Measurements from ENCODE around the gene GIN1.
A peak's percentile ranks its signal among the peaks of the same experiment; 100 is the strongest.
"Not testable (repeated sequence)": the region's sequence is repeated elsewhere in the genome, so short reads cannot be mapped to it uniquely, and the experiment has no call there.

The GIN1 gene, protein sequence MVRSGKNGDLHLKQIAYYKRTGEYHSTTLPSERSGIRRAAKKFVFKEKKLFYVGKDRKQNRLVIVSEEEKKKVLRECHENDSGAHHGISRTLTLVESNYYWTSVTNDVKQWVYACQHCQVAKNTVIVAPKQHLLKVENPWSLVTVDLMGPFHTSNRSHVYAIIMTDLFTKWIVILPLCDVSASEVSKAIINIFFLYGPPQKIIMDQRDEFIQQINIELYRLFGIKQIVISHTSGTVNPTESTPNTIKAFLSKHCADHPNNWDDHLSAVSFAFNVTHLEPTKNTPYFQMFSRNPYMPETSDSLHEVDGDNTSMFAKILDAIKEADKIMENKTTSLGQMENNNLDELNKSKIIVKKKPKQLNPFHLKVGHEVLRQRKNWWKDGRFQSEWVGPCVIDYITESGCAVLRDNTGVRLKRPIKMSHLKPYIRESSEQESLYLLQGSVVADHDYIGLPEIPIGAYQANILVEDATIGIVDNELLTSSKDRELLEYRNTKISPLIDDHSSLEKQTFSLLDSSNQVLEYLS

DNA sequence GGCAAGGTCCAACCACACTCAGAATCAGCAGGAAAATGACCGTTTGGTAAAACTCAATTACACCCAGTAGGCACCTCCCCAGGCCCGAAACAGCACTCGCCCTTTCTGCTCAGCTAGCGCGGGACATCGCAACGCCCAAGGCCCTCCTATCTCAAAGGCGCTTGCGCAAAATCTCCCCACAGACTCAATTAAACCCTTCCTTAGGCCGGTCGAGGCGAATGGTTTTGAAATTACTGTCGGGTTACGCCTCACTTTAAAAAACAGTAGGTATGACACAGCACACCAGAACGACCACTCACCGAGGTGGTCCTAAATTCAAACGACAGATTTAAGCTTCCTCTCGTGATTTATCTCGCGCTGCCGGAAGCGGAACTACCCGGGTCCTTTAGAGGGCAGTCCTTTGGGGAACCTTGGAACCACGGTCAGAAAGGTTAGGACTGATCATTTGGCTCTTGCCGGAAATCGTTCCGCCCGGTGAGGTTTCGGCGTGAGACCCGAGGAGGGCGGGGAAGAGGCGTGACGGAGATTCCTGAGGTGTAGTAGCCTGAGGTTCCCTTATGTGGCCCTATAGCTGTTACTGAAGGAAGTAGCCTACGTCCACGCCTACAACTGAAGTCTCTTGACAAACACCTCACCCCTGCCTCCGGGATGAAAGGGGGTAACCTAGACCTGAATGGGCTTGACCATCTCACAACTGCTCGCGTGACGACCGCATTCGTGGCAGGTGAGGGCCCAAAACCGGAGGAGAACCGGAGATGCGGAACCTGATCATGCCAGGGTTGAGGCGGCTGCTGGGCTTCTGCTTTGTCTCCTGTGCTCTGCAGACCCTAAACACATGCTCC, at the start of gene GIN1, which contains the start of gene PPIP5K2:
TSS of gene GIN1 (minus strand) at position 374 of the 842 bp plus-strand sequence. CDS start 11,431 bp downstream, outside the sequence.
TSS of gene PPIP5K2 (plus strand) at position 537 of the 842 bp plus-strand sequence. CDS start 9,289 bp downstream, outside the sequence.
- DNase-seq: peak; percentile 86

DNA sequence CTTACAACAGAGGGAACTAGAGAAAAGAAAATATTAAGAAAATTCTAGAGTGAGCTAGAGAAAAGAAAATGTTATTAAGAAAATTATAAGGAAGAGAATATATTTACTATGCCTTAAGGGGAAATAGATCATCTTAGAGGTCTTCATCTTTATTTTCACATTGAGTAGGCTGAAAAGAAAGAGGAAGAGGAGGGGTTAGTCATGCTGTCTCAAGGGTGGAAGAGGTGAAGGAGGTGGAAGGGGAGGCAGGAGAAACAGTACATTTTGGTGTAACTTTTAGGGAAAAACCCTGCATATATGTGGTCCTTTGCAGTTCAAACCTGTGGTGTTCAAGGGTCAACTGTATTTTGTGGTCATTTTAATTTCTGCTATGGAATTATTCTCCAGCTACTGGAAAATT, 46.8 kb upstream of the GIN1 start:
- DNase-seq: no peak

DNA sequence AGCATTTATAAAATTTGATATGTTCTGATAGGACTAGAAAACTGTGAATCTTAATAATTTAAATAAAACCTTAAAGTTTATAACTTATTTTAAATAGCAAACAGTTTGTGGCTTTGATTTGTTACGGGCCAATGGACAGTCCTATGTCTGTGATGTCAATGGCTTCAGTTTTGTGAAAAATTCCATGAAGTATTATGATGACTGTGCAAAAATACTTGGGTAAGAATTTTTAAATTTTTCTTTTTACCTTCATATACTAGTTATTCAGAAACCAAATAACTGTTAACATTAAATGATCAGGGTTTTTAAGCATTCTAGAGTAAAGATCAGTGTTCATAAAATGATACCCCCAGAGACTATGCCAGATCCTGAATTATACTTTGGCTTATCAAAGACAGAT, 31.2 kb upstream of the GIN1 start:
- no peak for DNase-seq

DNA sequence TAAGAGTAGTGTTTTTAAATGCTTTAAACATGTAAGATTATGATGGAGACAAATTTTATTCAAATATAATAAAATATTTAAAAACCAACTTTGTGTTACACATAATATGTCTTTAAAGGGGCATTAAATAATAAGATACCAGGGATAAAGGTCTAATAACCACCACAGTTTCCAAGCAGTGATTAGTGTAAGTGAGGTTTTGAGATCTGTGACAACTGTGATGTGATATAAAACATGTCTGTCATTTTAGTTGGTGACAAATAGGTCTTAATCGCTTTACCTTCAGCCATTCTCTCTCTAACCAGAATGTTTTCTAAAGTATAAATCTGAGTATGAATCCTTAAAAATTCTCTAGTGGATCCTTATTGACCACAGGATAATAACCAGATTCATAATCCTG, 28.3 kb upstream of the GIN1 start:
- DNase-seq: no peak

DNA sequence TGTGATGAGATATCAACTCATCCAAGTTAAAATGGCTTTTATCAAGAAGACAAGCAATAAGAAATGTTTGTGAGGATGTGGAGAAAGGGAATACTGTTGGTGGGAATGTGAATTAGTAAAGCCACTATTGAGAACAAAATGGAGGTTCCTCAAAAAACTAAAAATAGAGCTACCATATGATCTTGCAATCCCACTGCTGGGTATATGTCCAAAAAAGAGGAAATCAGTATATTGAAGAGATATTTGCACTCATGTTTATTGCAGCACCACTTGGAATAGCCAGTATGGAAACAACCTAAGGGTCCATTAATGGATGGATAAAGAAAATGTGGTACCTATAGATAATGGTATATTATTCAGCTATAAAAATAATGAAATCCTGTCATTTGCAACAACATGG, 25.3 kb upstream of the GIN1 start:
- DNase-seq: no peak

DNA sequence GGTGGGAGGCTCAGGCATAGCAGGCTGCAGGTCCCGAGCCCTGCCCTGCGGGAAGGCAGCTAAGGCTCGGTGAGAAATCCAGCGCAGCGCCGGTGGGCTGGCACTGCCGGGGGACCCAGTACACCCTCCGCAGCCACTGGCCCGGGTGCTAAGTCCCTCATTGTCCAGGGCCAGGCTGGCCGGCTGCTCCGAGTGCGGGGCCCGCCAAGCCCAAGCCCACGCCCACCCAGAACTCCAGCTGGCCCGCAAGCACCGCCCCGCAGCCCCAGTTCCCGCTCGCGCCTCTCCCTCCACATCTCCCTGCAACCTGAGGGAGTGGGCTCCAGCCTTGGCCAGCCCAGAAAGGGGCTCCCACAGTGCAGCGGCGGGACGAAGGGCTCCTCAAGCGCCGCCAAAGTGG, 22.2 kb upstream of the GIN1 start:
- DNase-seq: not testable (repeated sequence)

DNA sequence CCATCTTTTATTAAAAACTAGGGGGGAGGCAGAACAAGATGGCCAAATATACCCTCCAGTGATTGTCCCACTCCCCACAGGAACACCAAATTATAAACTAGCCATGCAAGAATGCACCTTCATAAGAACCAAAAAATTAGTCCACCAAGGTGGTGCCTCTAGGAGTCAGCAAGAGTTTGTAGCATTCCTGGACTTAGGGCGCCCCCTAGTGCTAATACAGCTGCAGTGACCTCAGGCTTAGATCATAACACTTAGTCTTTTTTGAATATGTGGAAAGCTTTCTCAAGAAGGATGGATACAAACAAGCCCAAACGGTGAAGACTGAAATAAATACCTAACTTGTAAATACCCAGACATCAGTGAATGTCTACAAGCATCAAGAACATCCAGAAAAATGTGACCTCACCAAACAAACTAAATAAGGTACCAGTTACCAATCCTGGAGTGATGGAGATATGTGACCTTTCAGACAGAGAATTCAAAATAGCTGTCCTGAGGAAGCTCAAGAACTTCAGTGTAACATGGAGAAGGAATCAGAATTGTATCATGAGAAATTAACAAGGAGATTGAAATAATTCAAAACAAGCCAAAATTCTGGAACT, 19.4 kb upstream of the GIN1 start:
- no peak for DNase-seq

DNA sequence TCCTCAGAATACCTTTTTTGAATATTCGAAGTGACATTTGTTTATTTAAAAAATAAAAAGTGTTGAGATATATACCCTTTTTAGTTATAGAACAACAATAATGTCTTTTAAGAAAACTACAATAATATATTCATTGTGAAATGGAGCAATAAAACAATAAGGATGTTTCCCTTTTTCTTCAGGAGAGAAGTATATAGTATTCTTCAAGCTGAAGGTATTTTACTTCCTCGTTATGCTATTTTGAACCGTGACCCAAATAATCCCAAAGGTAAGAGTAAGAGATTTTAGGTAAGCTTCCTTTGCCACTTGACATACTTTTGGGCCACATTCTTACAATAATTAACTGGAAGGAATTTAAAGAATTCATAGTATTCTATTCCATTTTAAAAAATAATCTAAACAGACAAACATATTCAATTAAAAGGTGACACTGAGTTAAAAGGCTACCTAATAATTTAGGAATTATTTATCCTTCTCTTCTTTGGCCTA, 18.3 kb upstream of the GIN1 start:
- DNase-seq: no peak

DNA sequence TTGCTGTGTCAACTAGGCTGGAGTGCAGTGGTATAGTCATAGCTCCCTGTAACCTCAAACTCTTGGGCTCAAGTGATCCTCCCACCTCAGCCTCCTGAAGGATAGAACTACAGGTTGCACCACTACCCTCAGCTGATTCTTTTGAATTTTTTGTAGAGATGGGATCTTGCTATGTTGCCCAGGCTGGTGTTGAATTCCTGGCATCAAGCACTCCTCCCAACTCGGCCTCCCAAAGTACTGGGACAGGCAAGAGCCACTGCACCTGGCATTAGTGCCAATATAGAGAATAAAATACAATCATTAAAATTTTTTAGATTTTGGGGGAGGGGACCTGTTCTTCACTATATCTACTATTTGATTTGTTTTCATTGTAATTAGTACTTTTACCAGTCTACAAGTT, 15.5 kb upstream of the GIN1 start:
- no peak for DNase-seq

DNA sequence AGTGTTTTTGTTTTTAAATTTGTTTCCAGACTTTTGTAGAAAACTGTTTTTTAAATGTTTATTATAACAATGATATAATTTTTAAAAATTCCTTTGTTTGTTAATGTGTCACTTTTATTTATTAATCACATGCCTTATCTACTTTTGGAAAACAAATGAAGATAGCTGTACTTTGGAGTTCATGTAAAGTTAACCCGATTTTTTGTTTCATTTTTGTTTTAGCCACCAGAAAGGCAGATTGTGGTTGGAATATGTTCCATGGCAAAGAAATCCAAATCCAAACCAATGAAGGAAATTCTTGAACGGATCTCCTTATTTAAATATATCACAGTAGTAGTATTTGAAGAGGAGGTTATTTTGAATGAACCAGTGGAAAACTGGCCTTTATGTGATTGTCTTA, 13.3 kb upstream of the GIN1 start:
- no peak for DNase-seq

DNA sequence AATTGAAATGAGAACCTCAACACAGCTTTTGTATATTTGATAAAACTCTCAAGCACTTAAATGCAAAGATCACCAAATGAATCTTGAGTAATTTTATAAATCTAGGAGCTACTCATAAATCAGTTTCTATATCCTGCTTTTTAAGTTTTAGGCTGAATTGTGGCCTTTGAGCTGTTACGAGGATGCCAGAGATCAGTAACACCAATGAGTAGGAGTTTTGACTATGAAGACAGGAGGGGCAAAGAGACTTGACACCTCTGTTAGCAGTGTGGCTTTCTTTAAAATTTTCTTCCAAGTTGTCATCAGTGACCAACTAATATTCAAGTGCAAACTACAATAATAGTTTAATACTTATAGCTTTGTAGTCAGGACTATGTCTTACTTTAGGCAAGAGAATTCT, 12.7 kb upstream of the GIN1 start:
- DNase-seq: no peak

DNA sequence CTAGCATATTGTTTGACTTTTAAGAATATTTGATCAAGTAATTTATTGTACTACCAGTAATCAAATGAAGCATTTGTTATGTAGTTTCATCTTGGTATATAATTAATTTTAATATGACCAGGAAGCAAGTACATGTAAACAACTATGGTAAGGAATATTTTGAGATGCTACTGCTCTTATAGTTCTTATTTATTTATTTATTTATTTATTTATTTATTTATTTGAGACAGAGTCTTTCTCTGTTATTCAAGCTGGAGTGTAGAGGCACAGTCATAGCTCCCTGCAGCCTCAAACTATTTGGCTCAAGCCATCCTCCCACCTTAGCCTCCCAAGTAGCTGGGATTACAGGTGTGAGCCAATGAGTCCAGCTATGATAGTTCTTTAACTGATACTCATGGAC, 8.3 kb upstream of the GIN1 start:
- no peak for DNase-seq

DNA sequence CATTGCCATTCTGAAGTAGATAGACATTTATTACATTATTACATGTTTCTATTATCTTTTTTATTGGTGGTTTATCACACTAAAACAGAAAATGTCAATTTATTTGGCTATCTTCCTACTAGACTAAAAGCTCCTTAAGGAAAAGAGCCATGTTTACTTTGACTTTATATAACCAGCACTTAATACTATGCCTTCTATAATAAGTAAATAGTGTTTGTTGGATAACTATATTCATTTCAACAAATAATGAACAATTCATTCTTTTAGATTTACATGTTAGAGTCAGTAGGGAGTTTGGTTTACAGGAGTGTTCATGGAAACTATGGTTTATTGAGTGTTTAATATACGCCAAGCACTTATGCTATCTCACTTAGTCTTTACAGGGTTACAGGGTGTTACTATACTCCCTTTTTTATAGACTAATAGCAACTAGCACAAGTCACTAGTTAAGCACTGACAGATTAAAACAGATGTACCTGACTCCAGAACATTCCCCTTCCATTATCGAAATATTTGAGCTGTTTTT, 7.4 kb upstream of the GIN1 start:
- DNase-seq: no peak

DNA sequence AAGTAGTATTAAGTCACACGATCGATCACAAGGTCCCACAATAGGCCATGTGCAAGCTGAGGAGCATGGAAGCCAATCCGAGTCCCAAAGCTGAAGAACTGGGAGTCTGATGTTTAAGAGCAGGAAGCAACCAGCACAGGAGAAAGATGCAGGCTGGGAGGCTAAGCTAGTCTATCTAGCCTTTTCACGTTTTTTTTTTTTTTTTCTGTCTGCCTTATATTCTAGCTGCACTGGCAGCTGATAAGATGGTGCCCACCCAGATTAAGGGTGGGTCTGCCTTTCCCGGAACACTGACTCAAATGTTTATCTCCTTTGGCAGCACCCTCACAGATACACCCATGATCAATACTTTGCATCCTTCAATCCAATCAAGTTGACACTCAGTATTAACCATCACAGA, 6.6 kb upstream of the GIN1 start:
- no peak for DNase-seq

DNA sequence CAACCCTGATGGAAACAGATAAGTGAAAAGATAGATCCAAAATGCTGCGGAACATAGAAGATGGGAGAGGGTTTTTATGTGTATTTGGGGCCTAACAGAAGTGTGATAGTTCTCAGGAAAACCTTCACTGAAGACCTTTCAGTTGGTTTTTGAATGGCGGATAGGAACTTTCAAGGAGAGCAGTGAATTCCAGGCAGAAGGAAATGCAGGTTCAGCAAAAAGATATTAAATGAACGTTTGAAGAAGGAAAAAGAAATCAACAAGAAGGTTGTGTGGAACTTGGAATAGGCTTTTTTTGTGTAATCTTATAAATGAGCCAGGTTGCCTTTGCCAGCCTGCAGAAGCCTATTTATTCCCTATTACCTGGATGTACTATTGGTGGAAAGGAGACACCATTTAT, 2.3 kb upstream of the GIN1 start:
- no peak for DNase-seq

DNA sequence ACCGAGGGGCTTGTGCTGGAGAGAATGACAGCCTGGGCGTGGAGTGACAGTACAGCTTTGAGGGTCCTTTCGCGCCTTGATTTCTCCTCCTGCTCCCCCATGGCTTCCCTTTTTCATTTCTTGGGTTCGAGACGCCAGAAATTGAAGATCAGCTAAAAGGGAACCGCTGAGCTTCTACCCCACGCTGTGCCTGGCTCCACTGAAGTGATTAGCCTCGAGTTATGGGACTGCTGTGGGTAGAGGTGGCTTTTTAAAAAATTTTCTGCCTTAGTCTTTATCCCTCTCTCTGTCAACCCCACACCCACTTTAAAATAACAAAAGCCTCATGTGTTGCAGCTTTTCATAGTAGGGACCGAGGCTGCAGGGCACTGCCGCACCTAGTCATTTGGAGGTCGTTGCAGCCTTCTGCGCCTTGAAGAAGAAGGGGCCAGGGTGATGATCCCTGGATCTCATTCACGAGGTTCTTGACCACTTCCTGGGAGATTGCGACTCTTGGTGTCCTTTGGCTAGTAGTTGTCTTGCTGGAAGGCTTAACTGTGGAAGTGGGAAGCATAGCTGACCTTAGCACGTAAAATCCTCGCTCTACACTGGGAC, 766 bp upstream of the GIN1 start:
- no peak for DNase-seq

DNA sequence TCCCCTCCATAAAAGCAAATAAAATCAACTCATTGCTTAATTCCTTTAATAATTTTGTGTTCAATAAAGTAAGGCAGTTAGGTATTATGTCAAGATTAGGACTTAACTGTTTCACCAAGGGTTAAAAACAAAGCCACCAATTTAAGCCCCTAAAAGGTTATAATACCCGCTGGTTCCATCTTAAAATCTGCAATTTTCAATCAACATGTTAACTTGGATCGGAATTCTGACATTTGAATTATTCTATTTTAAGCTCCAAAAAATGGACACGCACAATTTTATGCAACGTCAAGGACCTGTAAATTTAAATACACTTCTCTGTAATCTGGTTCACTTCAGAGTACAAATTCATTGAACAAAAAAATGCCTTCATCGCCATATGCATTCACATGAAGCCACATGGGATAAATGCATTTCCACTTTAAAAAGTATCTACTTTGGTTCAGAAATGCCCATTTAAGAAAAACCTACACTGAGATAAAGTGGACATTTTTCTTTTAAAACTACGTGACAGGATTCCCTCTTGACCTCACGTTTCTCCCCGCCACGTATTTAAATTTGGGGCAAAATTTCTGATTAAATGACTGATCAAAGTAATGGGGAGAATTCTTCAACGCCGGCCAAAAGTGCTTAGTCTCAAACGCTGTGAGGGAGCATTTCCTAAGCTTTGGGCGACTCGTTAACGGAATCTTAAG, 721 bp downstream of the GIN1 start:
- DNase-seq: no peak

DNA sequence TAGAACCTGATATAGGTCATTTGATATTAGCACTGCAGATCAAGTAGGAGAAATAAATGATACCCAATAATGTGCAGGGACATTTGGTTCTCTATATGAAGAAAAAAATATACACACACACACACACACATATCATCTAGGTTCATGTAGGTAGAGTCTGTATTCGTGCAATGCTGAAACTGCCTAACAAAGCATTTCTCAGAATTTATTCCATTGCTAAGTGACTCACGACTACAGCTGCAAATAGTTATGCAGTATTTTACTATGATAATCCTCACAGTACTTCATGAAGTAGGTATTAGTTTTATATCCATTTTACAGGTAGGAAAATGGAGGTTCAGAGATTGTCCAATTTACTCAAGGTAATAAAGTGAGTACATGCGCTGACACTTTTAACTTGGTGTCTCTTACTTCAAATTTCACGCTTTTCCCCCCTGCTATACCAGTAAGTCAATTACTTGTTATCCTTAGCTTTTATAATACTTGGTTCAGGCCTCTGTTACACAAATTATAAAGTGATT, 2.4 kb downstream of the GIN1 start:
- DNase-seq: no peak

DNA sequence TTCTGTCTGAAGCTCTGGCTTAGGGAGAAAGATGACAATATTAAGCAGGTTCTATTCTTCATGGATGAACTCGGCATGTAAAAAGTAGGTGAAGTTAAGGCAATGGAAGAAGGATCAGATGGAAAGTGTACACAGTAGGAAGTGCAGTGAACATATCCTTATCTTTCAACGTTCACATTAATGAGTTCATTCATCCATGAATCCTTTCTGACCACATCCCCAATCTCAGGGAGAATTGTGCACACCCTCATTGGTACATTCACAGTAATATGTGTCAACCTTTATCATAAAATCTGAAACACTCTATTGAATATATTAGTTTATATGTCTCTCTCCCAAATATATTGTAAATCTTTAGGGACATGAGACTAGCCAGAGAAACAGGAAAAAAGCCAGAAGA, 5.5 kb downstream of the GIN1 start:
- no peak for DNase-seq

DNA sequence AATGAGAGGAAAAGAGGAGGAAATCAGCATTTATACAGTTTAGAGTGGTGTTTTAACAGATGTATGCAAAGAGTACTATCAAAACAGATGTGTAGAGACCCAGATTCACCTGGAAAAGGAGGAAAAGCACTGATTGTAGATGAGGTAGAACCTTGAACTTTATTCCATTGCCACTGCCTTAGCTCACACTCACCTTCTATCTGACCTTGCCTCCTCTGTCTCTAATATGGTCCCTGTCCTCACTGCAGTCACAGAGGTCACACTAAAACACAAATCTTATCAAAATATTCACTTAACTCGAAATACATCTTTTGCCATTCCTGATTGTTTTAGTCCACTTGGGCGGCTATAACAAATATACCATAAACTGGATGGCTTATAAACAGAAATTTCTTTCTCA, 7.0 kb downstream of the GIN1 start:
- no peak for DNase-seq

DNA sequence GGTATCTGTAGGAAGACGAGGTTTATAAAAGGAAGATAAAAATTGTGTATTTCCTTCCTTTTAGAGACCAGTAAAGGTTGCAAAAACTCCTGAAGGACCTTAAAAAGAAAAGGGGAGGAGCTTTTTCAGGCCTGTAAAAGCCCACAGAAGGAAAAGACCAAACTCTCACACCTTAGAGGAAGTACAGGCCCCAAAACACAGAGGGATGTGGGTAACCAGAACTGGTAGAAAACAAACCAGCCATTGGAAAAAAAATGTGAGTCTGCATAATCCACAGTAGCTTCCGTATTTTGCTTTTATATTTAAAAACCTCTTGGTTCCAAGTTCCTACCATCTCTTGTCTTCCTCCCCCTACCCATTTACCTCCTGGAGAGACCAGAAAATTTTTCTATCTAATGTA, 8.5 kb downstream of the GIN1 start:
- DNase-seq: no peak

DNA sequence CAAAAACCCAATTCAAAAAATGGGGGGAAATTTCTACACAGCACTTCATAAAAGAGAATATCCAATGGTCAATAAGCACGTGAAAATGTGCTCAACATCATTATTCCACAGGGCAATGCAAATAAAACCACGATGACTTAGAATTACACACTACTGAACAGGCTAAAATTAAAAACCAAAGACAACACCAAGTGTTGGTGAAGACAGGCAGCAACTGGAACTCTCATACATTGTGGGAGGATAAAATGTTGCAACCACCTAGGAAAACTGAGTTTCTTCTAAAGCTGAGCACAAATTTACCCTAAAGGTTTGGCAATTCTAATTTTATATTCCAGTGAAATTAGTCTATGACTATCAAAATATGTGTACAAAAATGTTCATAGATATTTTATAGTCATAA, 9.5 kb downstream of the GIN1 start:
- DNase-seq: no peak
